Middle frontal gyrus (tissue), 1 donor: Measurements from ENCODE around the gene ZNF266.
A peak's percentile ranks its signal among the peaks of the same experiment; 100 is the strongest.

ENCODE experiments used
- DNase-seq: peaks from one replicate; pipeline ENCODE4 v3.0.0-alpha.2; 2015; ENCODE audit warnings: low spot score; ENCODE audit errors: extremely low spot score

ZNF266 gene

DNA sequence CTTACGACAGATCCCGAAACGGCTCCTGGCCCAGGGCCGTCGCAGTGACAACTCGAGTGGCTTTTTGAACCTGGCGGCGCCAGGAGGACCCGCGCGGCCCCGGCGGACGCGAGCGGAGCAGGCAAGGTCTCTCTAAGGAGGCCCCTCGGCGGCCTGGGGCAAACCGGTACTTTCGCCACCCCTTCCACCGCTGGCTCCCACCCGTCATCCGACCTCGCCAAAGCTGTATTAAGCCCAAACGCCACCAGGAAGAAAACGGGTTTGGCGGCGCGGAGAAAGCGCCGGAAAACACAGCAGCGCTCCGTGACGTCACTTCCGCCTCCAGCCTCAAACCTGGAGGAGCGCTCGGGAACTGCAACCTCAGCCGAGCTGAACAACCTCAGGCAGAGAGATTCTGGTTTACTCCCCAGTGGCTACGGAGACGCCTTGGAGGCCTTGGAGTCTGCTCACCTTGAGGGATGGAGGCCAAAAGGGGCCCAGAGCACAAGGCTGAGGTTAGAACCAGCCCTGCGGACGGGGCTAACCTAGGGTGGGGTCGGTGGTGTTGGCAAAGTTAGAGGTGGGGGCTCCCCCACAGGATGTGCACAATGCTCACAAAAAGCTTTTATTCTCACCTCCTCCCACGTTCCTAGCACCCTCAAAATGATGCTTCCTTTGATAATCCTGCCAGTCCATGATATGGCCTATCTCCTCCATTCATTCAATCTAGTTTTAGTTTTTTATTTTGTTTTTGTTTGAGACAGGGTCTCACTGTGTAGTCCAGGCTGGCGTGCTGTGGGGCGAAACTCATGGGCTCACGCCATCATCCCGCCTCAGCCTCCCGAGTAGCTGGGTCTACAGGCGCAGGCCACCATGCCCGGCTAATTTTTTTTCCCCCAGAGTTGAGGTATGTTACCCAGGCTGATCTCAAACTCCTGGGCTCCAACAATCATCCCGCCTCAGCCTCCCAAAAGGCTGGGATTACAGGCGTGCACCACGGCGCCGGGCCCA is at the start of gene ZNF266:
Gene ZNF266, minus strand, starts transcription at position 295 of the 990 bp plus-strand sequence. CDS start 15,484 bp downstream, outside the sequence.
- peak; percentile 87 for DNase-seq

DNA sequence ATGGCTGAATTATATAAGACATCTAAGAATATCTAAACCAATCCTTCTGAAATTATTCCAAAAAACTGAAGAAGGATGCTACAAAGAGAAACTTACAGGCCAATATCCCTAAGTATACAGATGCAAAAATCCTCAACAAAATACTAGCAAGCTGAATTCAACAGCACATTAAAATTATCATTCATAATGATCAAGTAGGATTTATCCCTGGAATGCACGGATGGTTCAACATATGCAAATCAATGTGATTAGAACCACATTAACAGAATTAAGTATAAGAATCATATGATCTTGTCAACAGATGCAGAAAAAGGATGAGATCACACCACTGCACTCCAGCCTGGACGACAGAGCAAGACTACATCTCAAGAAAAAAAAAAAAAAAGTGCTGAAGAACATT is 49.8 kb upstream of the ZNF266 start:
- DNase-seq, result no peak

DNA sequence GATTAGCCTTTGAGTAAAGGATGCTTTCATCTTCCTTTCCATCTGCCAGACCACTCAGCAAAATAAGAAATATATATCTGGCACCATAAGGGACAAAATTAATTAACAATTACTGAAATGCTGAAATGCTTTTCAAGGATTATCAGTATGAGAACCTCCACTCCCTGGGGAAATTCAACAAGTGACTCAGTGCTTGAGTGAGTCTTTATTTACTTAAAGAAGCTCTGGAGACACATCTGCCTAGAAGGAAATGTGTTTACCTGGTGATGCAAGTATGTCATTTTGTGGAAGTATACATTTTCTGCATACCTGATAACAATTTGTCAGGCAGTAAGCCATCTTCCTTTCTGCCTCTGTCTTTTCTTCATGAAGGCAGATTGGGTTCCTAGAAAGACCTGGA is 39.6 kb upstream of the ZNF266 start:
- DNase-seq, result no peak

DNA sequence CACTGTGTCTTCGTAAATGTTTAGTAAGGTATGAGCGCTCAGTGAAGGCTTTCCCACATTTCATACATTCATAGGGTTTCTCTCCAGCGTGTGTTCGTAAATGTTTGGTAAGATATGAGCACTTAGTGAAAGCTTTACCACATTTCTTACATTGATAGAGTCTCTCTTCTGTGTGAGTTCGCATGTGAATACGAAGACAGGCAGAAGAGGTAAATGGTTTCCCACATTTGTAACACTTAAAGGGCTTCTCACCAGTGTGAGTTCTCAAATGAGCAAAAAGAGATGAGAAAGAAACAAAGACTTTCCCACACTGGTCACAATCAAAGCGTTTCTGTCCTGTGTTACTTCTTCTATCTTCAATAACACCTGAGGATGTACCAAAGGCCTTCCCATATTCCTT is 31.8 kb upstream of the ZNF266 start:
- DNase-seq, result no peak

DNA sequence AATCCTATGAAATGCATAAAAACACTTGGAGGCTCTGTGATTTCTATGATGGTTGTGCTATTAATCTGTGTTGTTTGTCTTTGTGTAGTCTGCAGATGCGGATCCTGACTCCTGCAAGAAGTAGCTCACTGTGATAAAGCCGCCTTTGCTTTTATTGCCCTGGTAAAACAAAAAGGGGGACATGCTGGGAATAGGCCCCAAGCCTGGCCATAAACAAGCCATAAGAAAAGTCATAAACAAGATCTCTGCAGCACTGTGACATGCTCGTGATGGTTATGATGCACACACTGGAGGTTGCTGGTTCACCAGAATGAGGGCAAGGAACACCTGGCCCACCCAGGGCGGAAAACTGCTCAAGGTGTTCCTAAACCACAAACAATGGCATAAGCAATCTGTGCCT is 26.6 kb upstream of the ZNF266 start:
- DNase-seq, result no peak

DNA sequence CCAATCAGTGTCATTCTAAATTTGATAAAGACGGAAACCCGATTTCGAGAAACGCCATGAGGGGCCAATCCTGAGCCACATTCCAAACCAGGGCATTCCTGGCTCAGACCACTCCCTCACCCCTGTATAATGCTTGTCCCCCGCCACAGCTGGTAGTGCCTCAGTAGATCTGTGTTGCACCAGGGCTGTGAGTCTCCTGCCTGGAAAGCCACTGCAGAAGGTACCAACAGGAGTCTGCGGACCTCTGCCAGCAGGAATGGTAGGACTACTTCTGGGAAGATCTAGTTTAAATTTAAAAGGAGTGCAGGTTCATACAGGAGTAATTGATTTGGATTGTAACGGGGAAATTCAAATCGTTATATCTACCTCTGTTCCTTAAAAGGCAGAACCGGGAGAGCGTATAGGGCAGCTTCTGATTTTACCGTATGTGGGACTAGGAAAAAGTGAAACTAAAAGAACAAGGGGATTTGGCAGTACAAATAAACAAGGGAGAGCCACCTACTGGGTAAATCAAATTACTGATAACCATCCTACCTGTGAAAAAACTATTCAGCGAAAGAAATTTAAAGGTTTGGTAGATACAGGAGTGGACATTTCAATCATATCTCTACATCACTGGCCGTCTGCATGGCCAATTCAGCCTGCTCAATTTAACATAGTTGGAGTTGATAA is 20.8 kb upstream of the ZNF266 start:
- no peak for DNase-seq

DNA sequence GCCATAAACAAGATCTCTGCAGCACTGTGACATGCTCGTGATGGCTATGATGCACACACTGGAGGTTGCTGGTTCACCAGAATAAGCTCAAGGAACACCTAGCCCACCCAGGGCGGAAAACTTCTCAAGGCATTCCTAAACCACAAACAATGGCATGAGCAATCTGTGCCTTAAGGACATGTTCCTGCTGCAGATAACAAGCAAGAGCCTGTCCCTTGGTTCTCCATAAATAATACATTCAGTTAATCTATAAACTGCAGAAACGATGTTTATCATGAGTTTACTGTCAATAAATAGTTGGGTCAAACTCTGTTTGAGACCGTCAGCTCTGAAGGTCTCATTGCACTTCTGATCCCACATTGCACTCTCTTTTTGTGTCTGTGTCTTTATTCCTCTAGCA is 18.6 kb upstream of the ZNF266 start:
- no peak for DNase-seq

DNA sequence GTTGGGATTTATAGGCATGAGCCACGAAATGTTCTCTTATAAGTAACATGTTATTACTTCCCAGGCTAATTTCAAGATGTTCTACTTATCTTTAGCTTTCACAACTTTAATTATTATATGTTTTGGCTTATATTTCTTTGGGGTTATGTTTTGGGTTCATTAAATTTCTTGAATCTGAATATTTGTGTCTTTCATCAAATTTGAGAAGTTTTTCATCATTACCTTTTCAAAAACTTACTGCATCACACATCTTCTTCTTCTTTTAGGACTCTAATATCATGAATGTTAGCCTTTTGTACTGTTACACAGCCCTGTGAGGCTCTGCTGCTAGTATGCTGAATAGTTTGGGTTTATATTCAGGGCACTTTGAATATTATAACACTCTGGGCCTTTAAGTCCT is 9.7 kb upstream of the ZNF266 start:
- no peak for DNase-seq

DNA sequence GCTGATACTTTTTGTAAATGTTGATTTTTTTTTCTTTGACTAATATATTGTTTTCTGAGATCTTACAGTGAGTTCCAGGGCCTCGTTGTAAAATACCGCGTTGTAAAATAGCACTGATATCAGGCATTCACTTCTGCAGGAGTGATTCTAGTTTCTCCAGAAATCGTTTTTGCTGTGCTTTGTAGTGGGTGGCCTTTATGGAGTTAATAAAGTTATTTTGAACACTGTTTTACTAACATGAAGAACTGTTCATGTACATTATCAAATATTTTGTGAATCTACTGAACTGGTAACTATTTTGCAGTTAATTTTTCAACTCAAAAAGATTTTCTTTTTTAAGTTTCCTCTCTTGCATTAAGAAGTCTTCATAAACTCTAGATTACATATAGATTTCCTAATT is 985 bp upstream of the ZNF266 start:
- no peak for DNase-seq

DNA sequence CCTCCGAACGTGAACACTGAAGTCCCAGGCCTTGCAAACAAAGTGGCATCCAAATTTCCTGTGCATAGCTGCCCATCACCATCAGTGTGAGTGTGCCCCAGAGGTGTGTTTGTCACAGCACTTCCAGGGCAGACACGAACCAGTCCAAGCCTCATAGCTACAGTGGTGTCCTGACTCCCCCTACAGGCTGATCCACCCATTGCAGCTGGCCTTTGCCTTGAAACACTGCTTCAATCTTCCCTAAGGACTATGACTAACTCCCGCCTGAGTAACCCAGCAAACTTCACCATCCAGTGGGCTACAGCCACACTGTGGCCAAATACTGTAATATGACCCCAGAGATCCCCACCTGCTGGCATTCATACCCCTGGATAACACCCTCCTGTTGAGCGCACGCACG is 3.9 kb downstream of the ZNF266 start:
- DNase-seq, result no peak

DNA sequence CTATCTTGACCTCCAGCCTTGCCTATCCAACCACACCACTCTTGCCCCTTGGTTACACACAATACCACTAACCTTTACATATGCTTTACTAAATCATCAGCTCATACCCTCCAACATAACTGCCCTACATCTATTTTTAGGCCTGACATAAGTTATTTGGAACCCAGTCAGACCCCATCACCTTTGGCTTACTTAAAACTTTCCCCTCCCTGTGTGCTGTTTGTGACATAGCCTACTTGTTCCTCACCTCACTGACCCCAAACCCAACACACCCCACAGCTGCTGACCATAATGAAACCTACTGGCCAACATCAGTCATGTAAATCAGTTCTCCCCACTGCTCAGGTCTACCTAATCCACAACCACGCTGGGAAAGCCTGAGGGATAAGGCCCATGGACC is 4.9 kb downstream of the ZNF266 start:
- DNase-seq, result no peak

DNA sequence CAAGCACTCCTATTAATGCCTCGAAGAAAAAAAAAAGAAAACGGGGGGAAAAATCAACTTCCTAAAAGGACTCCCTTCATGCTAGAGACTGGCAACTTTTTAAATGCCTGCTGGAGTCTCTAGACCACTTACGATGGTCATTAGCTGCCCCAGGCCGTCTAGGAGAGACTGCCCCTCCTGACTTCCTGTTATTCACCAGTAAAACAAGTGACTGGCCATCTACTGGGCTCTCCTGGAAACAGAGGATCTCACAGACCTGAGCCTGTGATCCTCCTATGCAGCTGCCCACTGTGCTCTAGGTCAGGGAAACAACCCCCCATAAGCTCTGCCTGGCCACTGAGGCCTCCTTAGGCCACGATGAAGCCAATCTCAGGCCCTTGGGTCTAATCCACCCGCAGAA is 7.4 kb downstream of the ZNF266 start:
- no peak for DNase-seq

DNA sequence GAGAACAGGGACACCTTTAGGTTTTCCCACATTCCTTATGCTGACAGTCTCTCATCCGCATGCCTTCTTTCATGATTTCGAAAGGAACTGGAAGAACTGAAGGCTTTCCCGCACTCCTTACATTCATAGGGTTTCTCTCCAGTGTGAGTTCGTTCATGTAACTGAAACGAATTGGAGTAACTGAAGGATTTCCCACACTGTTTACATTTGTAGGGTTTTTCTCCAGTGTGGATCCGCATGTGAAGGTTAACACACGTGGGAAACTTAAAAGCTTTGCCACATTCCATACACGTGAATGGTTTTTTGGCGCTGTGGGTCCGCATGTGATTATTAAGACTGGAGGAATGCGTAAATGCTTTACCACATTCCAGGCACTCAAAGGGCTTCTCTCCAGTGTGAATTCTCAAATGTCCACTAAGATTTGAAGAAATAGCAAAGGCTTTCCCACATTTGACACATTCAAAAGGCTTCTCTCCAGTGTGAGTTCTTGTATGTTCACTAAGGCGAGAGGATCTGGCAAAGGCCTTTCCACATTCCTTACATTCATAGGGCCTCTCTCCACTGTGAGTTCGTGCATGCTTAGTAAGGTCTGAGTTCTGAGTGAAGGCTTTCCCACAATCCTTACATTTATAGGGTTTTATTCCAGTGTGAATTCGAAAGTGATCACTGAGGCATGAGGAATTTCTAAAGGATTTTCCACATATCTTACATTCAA is 22.0 kb downstream of the ZNF266 start:
- no peak for DNase-seq

DNA sequence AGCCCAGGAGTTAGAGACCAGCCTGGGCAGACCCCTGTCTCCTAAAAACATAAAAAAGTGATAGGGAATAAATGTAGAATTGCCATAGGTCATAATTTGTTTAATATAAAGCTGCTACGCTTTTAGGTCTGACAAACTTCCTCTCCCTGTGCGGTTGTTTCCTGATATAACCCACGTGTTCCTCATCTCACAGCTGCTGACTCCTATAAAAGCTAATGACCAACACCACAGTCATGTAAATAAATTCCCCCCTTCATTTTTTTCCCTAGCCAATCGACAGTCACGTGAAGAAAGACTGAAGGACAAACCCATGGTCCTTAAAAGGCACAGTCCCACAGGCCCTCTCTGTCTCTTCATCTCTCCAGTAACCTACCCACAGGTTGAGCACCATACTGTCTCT is 27.5 kb downstream of the ZNF266 start:
- DNase-seq, result no peak

DNA sequence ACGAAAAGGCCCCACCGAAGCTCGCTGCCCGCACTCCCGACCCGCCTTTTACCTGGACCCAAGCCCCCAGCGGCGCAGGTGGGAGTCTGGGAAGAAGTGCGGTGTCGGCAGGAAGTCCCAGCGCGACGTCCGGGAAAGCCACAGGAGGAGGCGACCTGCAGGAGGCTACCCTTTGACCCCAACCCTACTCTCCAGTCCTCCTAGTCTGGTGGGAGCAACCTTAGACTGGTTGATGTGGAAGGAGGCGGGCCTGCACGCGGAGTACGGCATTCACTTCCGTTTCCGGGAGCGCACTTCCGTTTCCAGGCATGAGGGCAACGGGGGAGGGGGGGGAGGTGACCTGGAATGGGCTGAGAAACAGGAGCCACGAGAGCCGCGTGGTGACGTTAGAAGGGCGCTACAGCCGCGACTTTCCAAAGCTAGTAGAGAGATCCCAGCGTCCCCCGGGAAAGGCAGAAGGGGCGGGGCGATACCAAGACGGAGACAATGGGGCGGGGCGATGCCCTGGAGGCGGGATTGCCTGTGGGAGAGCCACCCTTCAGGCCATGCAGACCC is 28.5 kb downstream of the ZNF266 start:
- DNase-seq, result no peak

DNA sequence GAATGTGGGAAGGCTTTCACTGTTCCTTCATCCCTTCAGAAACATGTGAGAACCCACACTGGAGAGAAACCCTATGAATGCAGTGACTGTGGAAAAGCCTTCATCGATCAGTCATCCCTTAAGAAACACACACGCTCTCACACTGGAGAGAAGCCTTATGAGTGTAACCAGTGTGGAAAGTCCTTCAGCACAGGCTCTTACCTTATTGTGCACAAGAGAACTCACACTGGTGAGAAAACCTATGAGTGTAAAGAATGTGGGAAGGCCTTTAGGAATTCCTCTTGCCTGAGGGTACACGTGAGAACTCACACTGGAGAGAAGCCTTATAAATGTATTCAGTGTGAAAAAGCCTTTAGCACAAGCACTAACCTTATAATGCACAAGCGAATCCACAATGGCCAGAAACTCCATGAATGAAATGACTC is 54.0 kb downstream of the ZNF266 start:
- no peak for DNase-seq

DNA sequence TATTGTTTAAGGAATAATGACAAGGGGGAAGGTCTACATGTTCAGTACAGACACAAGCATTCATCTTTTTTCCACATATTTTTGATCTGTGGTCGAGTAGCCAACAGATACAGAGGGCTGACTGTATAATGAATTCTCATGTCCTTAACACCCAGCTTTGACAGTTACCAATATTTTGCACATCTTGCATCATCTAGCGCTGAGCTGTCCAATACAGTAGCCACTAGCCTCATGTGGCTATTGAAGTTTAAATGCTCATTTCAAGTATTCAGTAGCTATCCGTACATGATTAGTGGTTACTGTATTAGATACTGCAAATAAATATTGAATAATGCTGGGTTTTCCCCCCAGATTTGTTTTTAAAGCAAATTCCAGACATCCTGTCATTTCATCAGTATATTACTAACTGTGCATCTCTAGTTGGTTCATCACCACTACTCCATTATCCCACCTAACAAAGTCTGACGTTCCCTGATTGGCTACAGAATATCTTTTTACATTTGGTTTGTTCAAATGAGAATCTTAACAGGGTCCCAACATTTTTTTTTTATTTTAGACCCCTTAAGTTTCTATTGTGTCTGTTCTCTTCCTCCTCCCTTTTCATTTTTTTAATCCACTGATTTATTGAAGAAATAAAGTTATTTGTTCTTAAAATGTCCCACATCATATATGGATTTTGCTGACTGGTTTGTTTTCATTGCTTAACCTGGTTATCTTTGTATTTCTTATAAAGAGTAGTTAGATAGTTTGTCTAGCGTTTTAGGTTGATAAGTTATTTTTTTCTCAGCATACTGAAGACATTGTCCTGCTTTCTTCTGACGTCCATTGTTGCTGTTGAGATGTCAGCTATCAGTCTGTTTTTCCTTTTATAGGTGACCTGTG is 64.4 kb downstream of the ZNF266 start:
- no peak for DNase-seq

DNA sequence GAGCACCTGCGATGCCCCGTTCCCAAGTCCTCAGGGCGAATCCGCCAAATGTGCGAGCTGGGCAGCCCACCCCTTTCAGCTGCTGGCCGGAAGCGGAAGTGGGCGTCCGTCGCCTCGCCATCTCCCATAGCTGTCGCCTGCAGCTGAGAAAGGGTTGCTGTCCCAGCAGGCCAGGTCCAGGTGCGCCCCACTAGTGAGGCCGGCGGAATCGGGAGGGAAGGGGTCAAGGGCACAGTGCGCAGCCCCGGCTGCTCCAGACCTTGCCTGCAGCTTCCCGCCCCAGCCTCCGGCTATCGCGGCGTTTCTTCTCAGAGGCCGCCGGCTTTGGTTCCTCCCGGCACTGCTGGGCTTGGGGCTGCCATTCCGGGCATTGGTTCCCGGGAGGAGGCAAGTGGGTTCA is 72.5 kb downstream of the ZNF266 start, which contains the start of gene ZNF177:
Gene ZNF177, plus strand, starts transcription at position 109 of the 400 bp plus-strand sequence. CDS start 15,299 bp downstream, outside the sequence.
- no peak for DNase-seq
